ENCODE data around the gene ARHGEF26. TPM values are rescaled to one million over a fixed set of nuclear protein-coding genes. Genes with fewer than 3 reads are reported as not detected.

ARHGEF26 gene
- total RNA-seq, 1 experiment from 2014 or later, result 13.7 TPM

DNA sequence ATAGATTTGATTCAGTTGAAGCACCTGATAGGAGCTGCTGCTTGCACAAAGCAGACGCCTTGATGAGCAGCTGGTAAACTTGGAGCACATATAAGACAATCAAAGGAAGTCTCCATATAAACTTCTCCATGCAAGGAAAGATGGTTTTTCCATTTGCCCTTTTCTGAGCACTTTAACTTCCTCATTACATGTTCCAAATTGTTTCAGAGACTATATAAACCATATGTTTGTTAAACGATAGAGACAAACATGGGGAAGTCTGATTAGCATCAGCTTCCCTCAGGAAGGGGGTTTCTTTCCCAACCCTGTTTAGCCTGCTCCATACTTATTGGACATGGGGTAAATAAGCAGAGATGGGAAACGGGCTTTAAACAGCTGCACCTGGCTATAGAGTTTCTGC is 115.1 kb downstream of the ARHGEF26 start:
- Histone ChIP-seq H3K23me2 (ENCODE audit: insufficient read length, low read depth, low read length, poor library complexity, severe bottlenecking) (no peaks in the 10 kb centered on the region), H3K27ac (ENCODE audit: insufficient read length, low read depth, low read length) (no peak overlapping the region), H3K23ac (ENCODE audit: insufficient read length, low read depth, low read length) (no peak overlapping the region), H3K9ac (ENCODE audit: extremely low read depth, insufficient read length, low read length) (no peak overlapping the region), H2AFZ (ENCODE audit: low read length) (no peak overlapping the region), H3T11ph (ENCODE audit: low read length) (no peak overlapping the region), H2BK120ac (ENCODE audit: low read depth, low read length, poor library complexity, severe bottlenecking) (no peak overlapping the region), H3K79me2 (ENCODE audit: insufficient read depth, low read length) (no peaks in the 10 kb centered on the region), H3K14ac (ENCODE audit: insufficient read depth, low read length) (no peak overlapping the region), H2BK12ac (ENCODE audit: insufficient read length, low read depth, low read length) (no peak overlapping the region), H3K18ac (ENCODE audit: insufficient read length, low read depth, low read length) (no peak overlapping the region), H3K27me3 (ENCODE audit: insufficient read depth, low read length) (no peaks in the 10 kb centered on the region), H2BK20ac (ENCODE audit: low read depth, low read length, poor library complexity, severe bottlenecking) (no peak overlapping the region), H3K79me1 (ENCODE audit: insufficient read depth, low read depth, low read length, poor library complexity, severe bottlenecking) (no peaks in the 10 kb centered on the region), H3K4me2 (ENCODE audit: insufficient read depth, insufficient read length, low read length) (no peak overlapping the region), H3K56ac (ENCODE audit: insufficient read length, low read depth, low read length) (no peak overlapping the region), H4K8ac (replicated peaks; ENCODE audit: insufficient read length, low read depth, low read length) (no peak overlapping the region), H4K5ac (ENCODE audit: insufficient read length, low read depth, low read length) (no peak overlapping the region), H3K4me1 (ENCODE audit: insufficient read depth, low read length) (no peaks in the 10 kb centered on the region), H2BK15ac (ENCODE audit: low read depth, low read length) (no peak overlapping the region), H2AK5ac (ENCODE audit: insufficient read length, low read length) (no peak overlapping the region), H3K4ac (ENCODE audit: low read depth, low read length) (no peak overlapping the region), H4K20me1 (ENCODE audit: control insufficient read depth, insufficient read depth, insufficient read length) (no peaks in the 10 kb centered on the region), H3K9me3 (ENCODE audit: control insufficient read depth, low read depth, low read length) (no peaks in the 10 kb centered on the region), H2BK5ac (ENCODE audit: insufficient read length, low read length) (no peak overlapping the region), H4K91ac (ENCODE audit: insufficient read length, low read depth, low read length) (no peak overlapping the region)
- Mint-ChIP-seq H3K4me3 (no peak overlapping the region), H3K9me3 (no peaks in the 10 kb centered on the region), H3K27me3 (ENCODE audit: low read depth) (no peaks in the 10 kb centered on the region; the same call in 1 of the 2 replicates), H3K36me3 (ENCODE audit: insufficient read depth in 1 of 3, low read depth in 3 of 3) (peaks cover 4 to 10% (median 9%) of the 10 kb centered on the region in 3 experiments; a peak in 6 of 7 replicates), H3K4me1 (peaks cover 0 to under 1% of the 10 kb centered on the region in 2 experiments; a peak in 3 of 4 replicates), H3K27ac (no peak overlapping the region)
- no peak for DNase-seq
- WGBS (ENCODE audit: extremely low coverage, insufficient read length, low lambda C conversion rate), result no CpG with 5 or more reads among the region's 3 CpGs
- TF ChIP-seq, protein P1, sequence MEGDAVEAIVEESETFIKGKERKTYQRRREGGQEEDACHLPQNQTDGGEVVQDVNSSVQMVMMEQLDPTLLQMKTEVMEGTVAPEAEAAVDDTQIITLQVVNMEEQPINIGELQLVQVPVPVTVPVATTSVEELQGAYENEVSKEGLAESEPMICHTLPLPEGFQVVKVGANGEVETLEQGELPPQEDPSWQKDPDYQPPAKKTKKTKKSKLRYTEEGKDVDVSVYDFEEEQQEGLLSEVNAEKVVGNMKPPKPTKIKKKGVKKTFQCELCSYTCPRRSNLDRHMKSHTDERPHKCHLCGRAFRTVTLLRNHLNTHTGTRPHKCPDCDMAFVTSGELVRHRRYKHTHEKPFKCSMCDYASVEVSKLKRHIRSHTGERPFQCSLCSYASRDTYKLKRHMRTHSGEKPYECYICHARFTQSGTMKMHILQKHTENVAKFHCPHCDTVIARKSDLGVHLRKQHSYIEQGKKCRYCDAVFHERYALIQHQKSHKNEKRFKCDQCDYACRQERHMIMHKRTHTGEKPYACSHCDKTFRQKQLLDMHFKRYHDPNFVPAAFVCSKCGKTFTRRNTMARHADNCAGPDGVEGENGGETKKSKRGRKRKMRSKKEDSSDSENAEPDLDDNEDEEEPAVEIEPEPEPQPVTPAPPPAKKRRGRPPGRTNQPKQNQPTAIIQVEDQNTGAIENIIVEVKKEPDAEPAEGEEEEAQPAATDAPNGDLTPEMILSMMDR (conservative IDR thresholded peaks at IDR 0.05), result no peak

Measured in H9 (cell line).